ENCODE measurements around the gene ADORA1.

Gene ADORA1

DNA sequence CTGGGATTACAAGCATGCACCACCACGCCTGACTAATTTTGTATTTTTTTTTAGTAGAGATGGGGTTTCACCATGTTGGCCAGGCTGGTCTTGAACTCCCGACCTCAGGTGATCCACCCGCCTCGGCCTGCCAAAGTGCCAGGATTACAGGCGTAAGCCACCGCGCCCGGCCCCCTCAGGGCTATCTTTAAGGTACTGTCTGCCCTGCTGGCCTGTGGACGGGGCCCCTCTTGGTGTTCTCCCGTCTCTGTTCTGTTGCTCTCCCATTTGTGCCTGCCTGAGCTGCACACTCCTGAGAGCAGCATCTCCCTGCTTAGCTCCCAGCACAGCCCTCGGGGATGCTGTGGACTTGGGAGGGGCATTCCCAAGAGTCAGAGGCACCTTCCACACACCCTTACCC lies 34.2 kb downstream of the ADORA1 start:
- no peaks in the 10 kb centered on the region for H3K79me2 ChIP-seq (ENCODE audit: insufficient read depth, low read length)
- DNase-seq (no peak), ATAC-seq (ENCODE audit: insufficient read depth, low read depth) (no peak)
- H3K27me3 ChIP-seq (ENCODE audit: insufficient read depth, low read length, poor library complexity), result peaks cover 28% of the 10 kb centered on the region
- no peak overlapping the region for H3K4me2 ChIP-seq (ENCODE audit: insufficient read depth, low read length)
- H3K36me3 ChIP-seq (ENCODE audit: insufficient read depth, low read length), result no peaks in the 10 kb centered on the region
- no peak for TF ChIP-seq EZH2 (IDR thresholded peaks at IDR 0.05; ENCODE audit: borderline replicate concordance, low read depth, low read length, severe bottlenecking)
- TF ChIP-seq, protein P1, sequence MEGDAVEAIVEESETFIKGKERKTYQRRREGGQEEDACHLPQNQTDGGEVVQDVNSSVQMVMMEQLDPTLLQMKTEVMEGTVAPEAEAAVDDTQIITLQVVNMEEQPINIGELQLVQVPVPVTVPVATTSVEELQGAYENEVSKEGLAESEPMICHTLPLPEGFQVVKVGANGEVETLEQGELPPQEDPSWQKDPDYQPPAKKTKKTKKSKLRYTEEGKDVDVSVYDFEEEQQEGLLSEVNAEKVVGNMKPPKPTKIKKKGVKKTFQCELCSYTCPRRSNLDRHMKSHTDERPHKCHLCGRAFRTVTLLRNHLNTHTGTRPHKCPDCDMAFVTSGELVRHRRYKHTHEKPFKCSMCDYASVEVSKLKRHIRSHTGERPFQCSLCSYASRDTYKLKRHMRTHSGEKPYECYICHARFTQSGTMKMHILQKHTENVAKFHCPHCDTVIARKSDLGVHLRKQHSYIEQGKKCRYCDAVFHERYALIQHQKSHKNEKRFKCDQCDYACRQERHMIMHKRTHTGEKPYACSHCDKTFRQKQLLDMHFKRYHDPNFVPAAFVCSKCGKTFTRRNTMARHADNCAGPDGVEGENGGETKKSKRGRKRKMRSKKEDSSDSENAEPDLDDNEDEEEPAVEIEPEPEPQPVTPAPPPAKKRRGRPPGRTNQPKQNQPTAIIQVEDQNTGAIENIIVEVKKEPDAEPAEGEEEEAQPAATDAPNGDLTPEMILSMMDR (IDR thresholded peaks at IDR 0.05; ENCODE audit: borderline replicate concordance, extremely low read depth, low read length, poor library complexity, severe bottlenecking), result no peak
- H3K9me3 ChIP-seq (ENCODE audit: insufficient read depth, low read length, severe bottlenecking), result no peaks in the 10 kb centered on the region
- H3K4me3 ChIP-seq (ENCODE audit: low read depth in 1 of 2, low read length in 2 of 2), result no peak overlapping the region
- H2AFZ ChIP-seq (ENCODE audit: low read depth, low read length), result no peak overlapping the region
- H3K9ac ChIP-seq (ENCODE audit: low read depth, low read length), result no peak overlapping the region
- H3K4me1 ChIP-seq (ENCODE audit: insufficient read depth, low read length), result no peaks in the 10 kb centered on the region
- H4K20me1 ChIP-seq (ENCODE audit: insufficient read depth, low read length), result no peaks in the 10 kb centered on the region; the same call in none of the 2 replicates
- no peak overlapping the region for H3K27ac ChIP-seq (ENCODE audit: low read length)

GRCh38 chr1:203162403-203162802 lies 34.9 kb downstream of the ADORA1 start:
- Histone ChIP-seq H3K79me2 (ENCODE audit: insufficient read depth, low read length) (no peaks in the 10 kb centered on the region), H3K4me3 (ENCODE audit: low read depth in 1 of 2, low read length in 2 of 2) (no peak overlapping the region), H4K20me1 (ENCODE audit: insufficient read depth, low read length) (no peaks in the 10 kb centered on the region; the same call in none of the 2 replicates), H3K9me3 (ENCODE audit: insufficient read depth, low read length, severe bottlenecking) (no peaks in the 10 kb centered on the region), H3K9ac (ENCODE audit: low read depth, low read length) (no peak overlapping the region), H3K4me2 (ENCODE audit: insufficient read depth, low read length) (no peak overlapping the region), H3K36me3 (ENCODE audit: insufficient read depth, low read length) (no peaks in the 10 kb centered on the region), H3K27ac (ENCODE audit: low read length) (no peak overlapping the region), H3K27me3 (ENCODE audit: insufficient read depth, low read length, poor library complexity) (peaks cover 23% of the 10 kb centered on the region), H2AFZ (ENCODE audit: low read depth, low read length) (no peak overlapping the region), H3K4me1 (ENCODE audit: insufficient read depth, low read length) (no peaks in the 10 kb centered on the region)
- ATAC-seq (ENCODE audit: insufficient read depth, low read depth) (no peak), DNase-seq (no peak)
- TF ChIP-seq, protein P1 (IDR thresholded peaks at IDR 0.05; ENCODE audit: borderline replicate concordance, extremely low read depth, low read length, poor library complexity, severe bottlenecking), result no peak

DNA sequence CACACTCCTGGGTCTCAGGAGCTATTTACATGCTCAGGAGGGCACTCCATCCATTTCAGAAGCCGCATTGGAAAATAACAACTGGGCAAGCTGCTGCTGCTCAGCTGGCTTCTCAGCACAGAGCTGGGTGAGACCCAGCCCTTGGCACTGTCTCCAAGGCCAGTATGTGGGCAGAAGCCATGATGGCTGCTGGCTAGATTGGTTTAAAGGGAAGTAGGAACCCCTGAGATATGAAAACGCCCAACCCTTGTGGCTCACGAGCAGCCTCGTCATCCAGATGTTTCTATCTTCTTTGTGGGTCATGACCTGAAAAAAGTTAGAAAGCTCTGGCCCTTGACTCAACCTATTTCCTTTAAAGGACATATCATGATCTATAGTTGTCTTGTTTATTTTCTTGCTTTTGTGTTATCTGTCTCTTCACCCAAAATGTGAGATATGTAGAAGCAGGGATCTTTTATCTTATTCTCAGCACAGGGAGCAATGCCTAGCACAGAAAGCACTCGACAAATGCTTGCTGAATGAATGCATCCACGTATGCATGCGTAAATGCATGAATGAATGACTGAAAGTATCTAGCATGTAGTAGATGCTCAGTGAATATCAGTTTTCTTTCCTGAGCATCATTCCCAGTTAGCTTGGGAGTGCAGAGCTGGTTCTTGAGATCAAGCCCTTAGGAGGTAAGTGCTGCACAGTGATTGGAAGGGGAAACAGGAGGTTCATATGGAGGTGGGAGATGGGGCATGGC lies 36.5 kb downstream of the ADORA1 start:
- Histone ChIP-seq H3K27me3 (ENCODE audit: insufficient read depth, low read length, poor library complexity) (peaks cover 21% of the 10 kb centered on the region), H4K20me1 (ENCODE audit: insufficient read depth, low read length) (no peaks in the 10 kb centered on the region; the same call in none of the 2 replicates), H2AFZ (ENCODE audit: low read depth, low read length) (no peak overlapping the region), H3K4me2 (ENCODE audit: insufficient read depth, low read length) (no peak overlapping the region), H3K9me3 (ENCODE audit: insufficient read depth, low read length, severe bottlenecking) (no peaks in the 10 kb centered on the region), H3K4me1 (ENCODE audit: insufficient read depth, low read length) (no peaks in the 10 kb centered on the region), H3K9ac (ENCODE audit: low read depth, low read length) (no peak overlapping the region), H3K36me3 (ENCODE audit: insufficient read depth, low read length) (no peaks in the 10 kb centered on the region), H3K79me2 (ENCODE audit: insufficient read depth, low read length) (no peaks in the 10 kb centered on the region), H3K4me3 (ENCODE audit: low read depth in 1 of 2, low read length in 2 of 2) (no peak overlapping the region), H3K27ac (ENCODE audit: low read length) (no peak overlapping the region)
- ATAC-seq (ENCODE audit: insufficient read depth, low read depth) (no peak), DNase-seq (no peak)
- no peak for TF ChIP-seq EZH2 (IDR thresholded peaks at IDR 0.05; ENCODE audit: borderline replicate concordance, low read depth, low read length, severe bottlenecking)
- TF ChIP-seq, protein P1 (IDR thresholded peaks at IDR 0.05; ENCODE audit: borderline replicate concordance, extremely low read depth, low read length, poor library complexity, severe bottlenecking), result no peak
